GM10266 (cell line): ENCODE data around the gene MAP2.

Experiments used
- DNase-seq: peaks from one replicate; pipeline ENCODE4 v3.0.0; 2012; ENCODE audit errors: extremely low spot score
- CTCF ChIP-seq: IDR thresholded peaks from 2 replicates; pipeline ENCODE4 v1.5.1; 2012; ENCODE audit warnings: mild to moderate bottlenecking, low read depth; ENCODE audit not compliant: control insufficient read depth, insufficient read depth; ENCODE audit errors: missing control alignments

The MAP2 gene

GRCh38 chr2:209424781-209425470 lies 1.1 kb downstream of the MAP2 start:
- TF ChIP-seq CTCF: no peak
- DNase-seq: peak; percentile 5

GRCh38 chr2:209425471-209426071 lies 1.7 kb downstream of the MAP2 start:
- TF ChIP-seq CTCF: peak; percentile 34
- peak; percentile 47 for DNase-seq

GRCh38 chr2:209426432-209426831 lies 2.6 kb downstream of the MAP2 start:
- DNase-seq: no peak
- TF ChIP-seq CTCF: no peak

- no peak for DNase-seq
- TF ChIP-seq CTCF: no peak
Measured at GRCh38 chr2:209431701-209432100, 7.9 kb downstream of the MAP2 start.

- no peak for DNase-seq
- TF ChIP-seq CTCF: no peak
Measured at GRCh38 chr2:209441541-209441940, 17.7 kb downstream of the MAP2 start.

GRCh38 chr2:209442939-209443338 lies 19.1 kb downstream of the MAP2 start:
- no peak for TF ChIP-seq CTCF
- no peak for DNase-seq

GRCh38 chr2:209445485-209445884 lies 21.6 kb downstream of the MAP2 start:
- no peak for DNase-seq
- no peak for TF ChIP-seq CTCF
